GM18505 (cell line): ENCODE measurements around the gene RAB4A.

Source experiments
- ATAC-seq: cut with Tn5 transposase; IDR thresholded peaks from one replicate; pipeline ENCODE4 v1.9.1; 2021; ENCODE audit not compliant: unreplicated experiment
- POLR2A ChIP-seq: IDR thresholded peaks from 4 replicates; pipeline ENCODE4 v1.6.1; 2011; ENCODE audit warnings: borderline replicate concordance; ENCODE audit not compliant: insufficient read depth, insufficient read length; ENCODE audit errors: extremely low read depth

The RAB4A gene

DNA sequence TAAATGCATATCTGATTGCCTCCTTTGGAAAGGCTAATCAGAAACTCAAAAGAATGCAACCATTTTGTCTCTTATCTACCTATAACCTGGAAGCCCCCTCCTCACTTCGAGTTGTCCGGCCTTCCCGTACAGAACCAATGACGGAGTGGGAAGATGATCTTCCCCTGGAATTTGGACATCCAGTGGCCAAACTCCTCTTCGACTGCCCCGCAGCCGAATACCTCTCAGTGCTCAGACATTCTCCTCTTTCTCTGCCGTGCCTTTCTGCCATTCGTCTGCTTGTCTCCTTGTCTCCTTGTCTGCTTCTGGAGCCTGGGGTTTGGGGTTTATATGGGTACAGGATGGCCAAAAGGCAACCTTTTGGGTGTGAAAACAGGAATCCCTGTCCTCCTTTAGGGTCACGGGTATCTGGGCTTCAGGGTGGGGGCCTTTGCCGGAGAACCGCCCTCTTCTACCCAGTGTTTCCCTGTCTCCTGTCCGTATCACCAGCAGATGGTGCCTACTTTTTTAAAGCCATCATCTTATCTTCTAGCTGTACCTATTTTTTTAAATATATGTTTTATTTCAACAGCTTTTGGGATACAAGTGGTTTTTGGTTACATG is 35.9 kb upstream of the RAB4A start:
- ATAC-seq, result no peak
- TF ChIP-seq POLR2A, result no peak

GRCh38 chr1:229237320-229237719 is 33.6 kb upstream of the RAB4A start:
- no peak for TF ChIP-seq POLR2A
- ATAC-seq, result no peak

GRCh38 chr1:229238231-229238630 is 32.7 kb upstream of the RAB4A start:
- no peak for TF ChIP-seq POLR2A

DNA sequence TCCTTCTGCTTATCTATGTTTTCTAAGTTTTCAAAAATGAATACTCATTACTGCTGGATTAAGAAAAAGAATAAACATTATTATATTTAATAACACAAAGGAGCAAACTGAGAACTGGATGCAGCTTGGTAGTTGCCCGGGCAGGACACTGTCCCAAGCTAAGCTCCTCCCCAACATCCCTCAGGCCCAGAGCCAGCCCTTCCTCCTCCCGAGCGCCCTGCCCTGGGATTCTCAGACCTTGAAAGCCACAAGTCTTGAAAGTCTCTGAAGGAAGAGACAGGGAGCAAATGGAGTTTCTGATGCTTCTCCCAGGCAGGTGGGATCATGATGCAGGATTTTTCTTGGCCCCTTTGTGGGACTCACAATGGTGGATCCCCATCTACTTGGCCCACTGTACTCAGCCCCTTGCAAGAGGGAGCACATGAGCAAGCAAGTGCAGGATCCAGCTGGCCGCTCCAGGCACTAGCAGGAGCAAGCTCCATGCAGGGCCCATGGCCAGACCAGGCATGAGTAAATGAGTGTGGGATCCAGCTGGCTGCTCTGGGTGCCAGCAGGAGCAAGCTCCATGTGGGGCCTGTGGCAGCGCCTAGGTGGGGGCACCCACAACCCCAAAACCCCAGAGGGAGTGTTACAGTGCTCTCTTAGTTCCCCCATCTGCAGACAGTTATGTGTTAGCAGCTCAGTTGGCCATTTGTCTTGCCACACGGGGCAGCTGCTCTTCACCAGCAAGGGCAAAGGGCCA is 32.1 kb upstream of the RAB4A start:
- no peak for TF ChIP-seq POLR2A
- no peak for ATAC-seq

More at GRCh38 chr1:229238231-229238630, 32.7 kb upstream of the RAB4A start:
- no peak for ATAC-seq

- TF ChIP-seq POLR2A, result no peak
- no peak for ATAC-seq
Observed at GRCh38 chr1:229240532-229240931, 30.4 kb upstream of the RAB4A start.

GRCh38 chr1:229241390-229241789 is 29.5 kb upstream of the RAB4A start:
- TF ChIP-seq POLR2A, result no peak

DNA sequence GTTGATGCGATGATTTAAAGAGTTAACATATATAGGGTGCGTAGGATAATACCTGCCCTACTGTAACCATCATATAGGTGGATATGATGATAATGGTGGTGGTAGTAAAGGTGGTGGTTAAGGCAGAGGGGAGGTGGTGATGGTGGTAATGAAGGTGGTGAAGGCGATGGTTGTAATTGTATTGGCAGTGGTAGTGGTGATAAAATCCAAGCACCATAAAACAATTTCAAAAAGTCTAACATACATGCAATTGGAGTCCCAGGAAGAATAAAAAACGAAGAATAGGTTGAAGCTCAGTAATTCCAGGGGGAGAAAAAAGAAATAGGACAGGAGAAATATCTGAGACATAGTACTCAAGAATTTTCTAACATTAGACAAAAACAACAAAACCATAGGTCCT is 27.3 kb upstream of the RAB4A start:
- no peak for TF ChIP-seq POLR2A
- no peak for ATAC-seq

More at GRCh38 chr1:229241390-229241789, 29.5 kb upstream of the RAB4A start:
- ATAC-seq, result no peak

DNA sequence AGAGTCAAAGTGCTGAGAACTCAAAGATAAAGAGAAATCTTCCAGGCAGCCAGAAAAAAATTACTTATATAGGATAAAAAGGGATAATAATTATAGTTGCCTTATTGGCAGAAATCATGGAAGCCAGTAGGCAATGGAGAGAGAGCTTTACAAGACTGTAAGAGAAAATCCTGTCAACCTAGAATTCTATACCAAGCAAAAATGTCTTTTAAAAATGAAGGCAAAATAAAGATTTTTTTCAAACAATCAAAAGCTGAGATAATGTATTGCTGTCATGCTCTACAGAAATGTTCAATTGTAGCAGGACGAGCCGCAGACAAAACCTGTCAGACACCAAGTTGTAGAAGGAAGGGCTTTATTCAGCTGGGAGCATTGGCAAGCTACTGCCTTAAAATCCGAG is 26.8 kb upstream of the RAB4A start:
- no peak for ATAC-seq
- no peak for TF ChIP-seq POLR2A

DNA sequence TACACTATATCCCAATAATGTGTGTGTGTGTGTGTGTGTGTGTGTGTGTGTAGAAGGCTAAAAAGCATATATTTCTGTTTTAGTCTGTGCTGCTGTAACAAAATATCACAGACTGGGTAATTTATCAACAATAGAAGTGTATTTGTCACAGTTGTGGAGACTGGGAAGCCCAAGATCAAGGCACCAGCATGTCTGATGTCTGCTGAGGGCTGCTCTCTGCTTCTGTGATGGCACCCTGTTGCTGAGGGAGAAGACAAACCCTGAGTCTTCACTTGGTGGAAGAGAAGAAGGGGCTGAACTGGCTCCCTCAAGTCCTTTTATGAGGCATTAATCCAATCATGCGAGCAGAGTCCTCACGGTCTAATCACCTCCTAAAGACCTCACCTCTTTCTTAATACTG is 23.0 kb upstream of the RAB4A start:
- TF ChIP-seq POLR2A, result no peak
- ATAC-seq, result no peak

GRCh38 chr1:229248821-229249817 is 21.8 kb upstream of the RAB4A start:
- no peak for TF ChIP-seq POLR2A

GRCh38 chr1:229249854-229250644 is 20.9 kb upstream of the RAB4A start:
- ATAC-seq, result no peak
- TF ChIP-seq POLR2A, result no peak

More at GRCh38 chr1:229248821-229249817, 21.8 kb upstream of the RAB4A start:
- ATAC-seq, result no peak

DNA sequence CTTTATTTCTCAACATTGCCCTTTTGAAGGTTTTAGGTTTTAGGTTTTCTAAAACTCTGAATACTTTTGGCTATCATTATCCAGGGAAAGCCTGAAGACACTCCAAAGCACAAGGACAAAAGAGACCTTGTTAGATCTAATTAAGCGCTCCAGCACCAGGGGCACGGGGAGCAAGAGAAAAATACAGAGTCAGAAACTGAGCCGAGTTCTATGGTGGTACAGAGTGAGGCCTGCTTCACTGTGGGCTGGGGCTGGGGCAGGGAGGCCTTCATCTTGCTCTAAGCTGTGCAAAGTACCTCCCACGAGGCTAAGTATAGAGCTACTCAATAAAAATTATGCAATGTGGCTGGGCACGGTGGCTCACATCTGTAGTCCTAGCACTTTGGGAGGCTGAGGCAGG is 19.7 kb upstream of the RAB4A start:
- TF ChIP-seq POLR2A, result no peak
- no peak for ATAC-seq
